Natural killer cell treated with Interleukin-12 subunit alpha and Interleukin-12 subunit beta and Interleukin-15 and Interleukin-18, amount 100 ng/mL, for 72 hours (primary cell): ENCODE measurements around the gene S100P. TPM values are rescaled to one million over a fixed set of nuclear protein-coding genes. Genes with fewer than 3 reads are reported as not detected.

Source experiments
- ATAC-seq, 2 donors: fragments of 150-1000 bp; cut with Tn5 transposase in 1 of 2; sonication (Bioruptor Pico), chemical (Tn5 transposase) in 1 of 2; 2 replicates each; pipeline ENCODE4 v1.10.0; 2021
- DNase-seq: peaks from one replicate; pipeline ENCODE4 v3.0.0; 2022; ENCODE audit warnings: low spot score
- H3K27ac Mint-ChIP-seq, 2 donors: 1 replicate in 1 of 2; 2 replicates in 1 of 2; pipeline ENCODE4 v1.8.0; 2022; ENCODE audit warnings: mixed read lengths in 2 of 2, mild to moderate bottlenecking in 1 of 2, moderate library complexity in 1 of 2
- H3K27me3 Mint-ChIP-seq, 2 donors: 1 replicate in 1 of 2; 2 replicates in 1 of 2; pipeline ENCODE4 v1.8.0; 2022; ENCODE audit warnings: mixed read lengths in 2 of 2
- H3K36me3 Mint-ChIP-seq: one replicate; pipeline ENCODE4 v1.8.0; 2022; ENCODE audit warnings: mixed read lengths
- H3K4me1 Mint-ChIP-seq, 2 donors: 1 replicate in 1 of 2; 2 replicates in 1 of 2; pipeline ENCODE4 v1.8.0; 2022; ENCODE audit warnings: low read depth in 2 of 2, mixed read lengths in 2 of 2, mild to moderate bottlenecking in 1 of 2
- H3K4me3 Mint-ChIP-seq: one replicate; pipeline ENCODE4 v1.8.0; 2022; ENCODE audit warnings: mixed read lengths
- H3K9me3 Mint-ChIP-seq: 2 replicates; pipeline ENCODE4 v1.8.0; 2022; ENCODE audit warnings: mixed read lengths
- total RNA-seq, 2 donors: library from RNA; stranded (reverse); gene quantifications; one replicate each; pipeline ENCODE4 v1.2.3, GENCODE V29; 2022

Gene S100P
- total RNA-seq, 2 donors from 2014 or later: 4.5 to 5.1 TPM

DNA sequence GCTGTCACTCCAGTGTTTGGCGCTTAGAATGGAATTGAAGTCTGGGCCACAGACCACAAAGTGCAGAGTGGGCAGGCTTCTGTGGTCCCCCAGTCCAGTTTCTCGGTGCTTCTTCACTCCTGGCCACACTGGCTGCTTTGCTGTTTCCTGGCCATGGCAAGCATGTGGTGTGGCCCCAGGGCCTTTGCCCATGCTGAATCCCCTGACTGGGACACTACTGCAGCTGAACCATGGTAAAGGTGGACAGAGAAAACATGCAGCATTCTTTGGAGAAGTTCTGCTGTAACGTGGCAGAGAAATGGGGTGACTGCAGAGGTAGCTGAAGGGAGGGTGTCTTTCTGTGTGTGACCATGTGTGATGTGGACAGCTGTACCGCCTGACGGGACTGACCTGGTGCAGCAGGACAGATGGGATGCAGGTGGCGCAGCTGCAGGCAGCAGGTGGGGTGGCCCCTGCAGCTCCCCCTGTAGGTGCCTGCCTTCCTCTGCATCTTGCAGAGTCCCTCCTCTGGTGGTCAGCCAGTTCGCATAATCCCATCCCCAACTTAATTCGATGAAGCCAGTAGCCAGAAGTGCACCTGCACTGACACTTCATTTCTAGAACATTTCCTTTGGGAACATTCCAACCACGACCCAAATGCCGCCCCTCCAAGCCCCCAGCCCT lies 13.2 kb upstream of the S100P start:
- Mint-ChIP-seq H3K36me3 (peaks cover 15% of the 10 kb centered on the region), H3K27ac (peak overlapping the region in 1 of 2 donors; percentile 41), H3K27me3 (no peaks in the 10 kb centered on the region), H3K4me1 (peaks cover 23 to 42% of the 10 kb centered on the region in 2 donors), H3K9me3 (no peaks in the 10 kb centered on the region), H3K4me3 (no peak overlapping the region)
- DNase-seq: peak; percentile 38
- no peak for ATAC-seq

GRCh38 chr4:6681191-6681590 lies 12.5 kb upstream of the S100P start:
- no peak for ATAC-seq
- no peaks in the 10 kb centered on the region for H3K27me3 Mint-ChIP-seq

GRCh38 chr4:6682862-6683590 lies 10.7 kb upstream of the S100P start:
- peak in 1 of 2 donors; percentile 8 for ATAC-seq
- DNase-seq: peak; percentile 49
- no peaks in the 10 kb centered on the region for H3K36me3 Mint-ChIP-seq
- H3K9me3 Mint-ChIP-seq: no peaks in the 10 kb centered on the region
- no peak overlapping the region for H3K27ac Mint-ChIP-seq
- H3K4me1 Mint-ChIP-seq: peaks cover 15 to 37% of the 10 kb centered on the region in 2 donors
- H3K4me3 Mint-ChIP-seq: no peak overlapping the region
- H3K27me3 Mint-ChIP-seq: no peaks in the 10 kb centered on the region

More at GRCh38 chr4:6681191-6681590, 12.5 kb upstream of the S100P start:
- no peaks in the 10 kb centered on the region for H3K9me3 Mint-ChIP-seq
- peaks cover 20 to 40% of the 10 kb centered on the region in 2 donors for H3K4me1 Mint-ChIP-seq
- H3K4me3 Mint-ChIP-seq: no peak overlapping the region
- peak overlapping the region in 1 of 2 donors; percentile 41 for H3K27ac Mint-ChIP-seq
- DNase-seq: peak; percentile 59
- peaks cover 8% of the 10 kb centered on the region for H3K36me3 Mint-ChIP-seq

- ATAC-seq: no peak
- Mint-ChIP-seq H3K27ac (no peak overlapping the region), H3K4me1 (peaks cover 31 to 50% of the 10 kb centered on the region in 2 donors), H3K4me3 (no peak overlapping the region), H3K27me3 (no peaks in the 10 kb centered on the region), H3K36me3 (no peaks in the 10 kb centered on the region), H3K9me3 (no peaks in the 10 kb centered on the region)
- DNase-seq: no peak
These were observed 9.0 kb upstream of the S100P start for GRCh38 chr4:6684656-6685055.

GRCh38 chr4:6686104-6686787 lies 7.4 kb upstream of the S100P start:
- DNase-seq (no peak), ATAC-seq (no peak)
- peaks cover 46 to 56% of the 10 kb centered on the region in 2 donors for H3K4me1 Mint-ChIP-seq
- no peak overlapping the region for H3K4me3 Mint-ChIP-seq
- no peaks in the 10 kb centered on the region for H3K36me3 Mint-ChIP-seq
- no peak overlapping the region for H3K27ac Mint-ChIP-seq
- H3K9me3 Mint-ChIP-seq: no peaks in the 10 kb centered on the region
- H3K27me3 Mint-ChIP-seq: no peaks in the 10 kb centered on the region

GRCh38 chr4:6687947-6688878 lies 5.5 kb upstream of the S100P start:
- no peaks in the 10 kb centered on the region for H3K36me3 Mint-ChIP-seq
- DNase-seq: no peak
- H3K4me3 Mint-ChIP-seq: peak overlapping the region; percentile 91
- peak overlapping the region; percentile 97 to 99 for H3K27ac Mint-ChIP-seq
- ATAC-seq: no peak
- peaks cover 57 to 59% of the 10 kb centered on the region in 2 donors for H3K4me1 Mint-ChIP-seq
- H3K9me3 Mint-ChIP-seq: no peaks in the 10 kb centered on the region
- no peaks in the 10 kb centered on the region for H3K27me3 Mint-ChIP-seq

DNA sequence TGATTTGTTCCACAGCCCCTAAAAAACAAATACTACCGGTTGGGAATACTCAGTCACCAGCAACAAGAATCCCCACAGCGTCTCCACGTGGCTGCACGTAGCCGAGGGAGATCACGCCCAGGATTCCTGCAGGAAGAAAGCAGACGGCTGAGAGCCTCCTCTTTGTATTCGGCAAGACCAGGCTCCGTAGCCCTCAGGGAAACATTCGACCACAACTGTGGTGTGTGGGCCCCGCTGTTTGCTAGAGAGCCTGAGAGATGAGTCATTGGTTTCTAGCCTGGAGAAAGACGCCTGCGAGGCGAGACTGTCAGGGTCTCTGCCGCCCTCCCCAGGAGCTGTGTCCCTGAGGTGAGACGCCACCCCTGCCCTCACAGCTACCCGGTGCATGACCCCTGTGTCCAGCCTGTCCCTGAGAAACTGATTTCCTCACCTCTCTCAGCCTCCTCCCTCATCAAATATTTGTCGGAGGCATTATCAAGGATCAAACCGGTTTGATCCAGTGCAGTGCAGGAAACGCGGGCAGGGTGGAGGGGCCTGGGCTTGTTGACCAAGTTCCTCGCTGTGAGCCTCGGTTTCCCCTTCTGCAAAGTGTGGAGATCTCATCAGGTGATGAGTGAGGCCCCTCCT lies 4.7 kb upstream of the S100P start:
- peaks cover 63 to 65% of the 10 kb centered on the region in 2 donors for H3K4me1 Mint-ChIP-seq
- H3K36me3 Mint-ChIP-seq: no peaks in the 10 kb centered on the region
- H3K9me3 Mint-ChIP-seq: no peaks in the 10 kb centered on the region
- H3K27me3 Mint-ChIP-seq: no peaks in the 10 kb centered on the region
- ATAC-seq (peak; percentile 91), DNase-seq (peak; percentile 84)
- H3K4me3 Mint-ChIP-seq: peak overlapping the region; percentile 91
- peak overlapping the region; percentile 97 to 99 for H3K27ac Mint-ChIP-seq

DNA sequence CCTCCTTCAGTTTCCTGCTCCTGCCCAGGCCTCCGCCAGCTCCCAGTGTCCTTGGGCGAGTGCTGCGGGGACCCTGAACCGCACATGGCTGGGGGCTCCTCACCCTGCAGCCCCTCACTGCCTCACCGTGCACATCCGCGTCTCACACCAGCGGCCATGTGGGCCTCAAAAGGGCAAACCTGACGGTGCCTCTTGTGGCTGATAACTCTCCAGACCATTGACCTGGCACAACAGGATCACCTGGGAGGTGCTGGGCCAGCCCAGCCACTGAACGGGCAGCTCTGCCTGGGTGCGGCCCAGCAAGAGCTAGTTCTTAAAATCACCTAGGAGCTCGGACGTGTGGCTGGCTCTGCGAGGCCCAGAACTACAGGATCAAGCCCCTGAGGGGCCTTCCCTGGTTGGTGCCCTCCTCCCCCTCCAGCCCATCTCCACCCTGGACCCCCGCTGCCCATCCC lies 4.1 kb upstream of the S100P start:
- DNase-seq (no peak), ATAC-seq (peak in 1 of 2 donors; percentile 7)
- H3K9me3 Mint-ChIP-seq: no peaks in the 10 kb centered on the region
- peaks cover 66 to 67% of the 10 kb centered on the region in 2 donors for H3K4me1 Mint-ChIP-seq
- peak overlapping the region; percentile 91 for H3K4me3 Mint-ChIP-seq
- no peaks in the 10 kb centered on the region for H3K36me3 Mint-ChIP-seq
- no peaks in the 10 kb centered on the region for H3K27me3 Mint-ChIP-seq
- peak overlapping the region; percentile 97 to 99 for H3K27ac Mint-ChIP-seq

DNA sequence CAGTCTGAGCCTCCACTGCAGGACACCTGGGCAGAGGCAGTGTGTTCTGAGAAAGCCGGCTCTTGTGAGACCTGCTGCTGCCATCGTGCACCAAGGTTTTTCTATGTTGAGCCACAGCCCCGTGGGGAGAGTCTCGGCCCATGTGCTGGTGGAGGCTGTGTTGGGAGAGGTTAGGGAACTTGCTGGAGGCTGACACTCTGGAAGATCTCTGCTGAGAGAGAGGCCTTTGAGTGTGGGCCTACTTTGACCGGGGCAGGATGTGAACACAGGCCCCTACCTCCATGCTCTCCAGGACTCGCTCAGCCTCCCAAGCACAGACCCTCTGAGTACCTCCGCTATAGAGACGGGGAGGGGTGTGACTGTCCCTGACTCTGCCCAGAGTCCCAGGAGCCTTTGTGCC lies 1.3 kb upstream of the S100P start:
- Mint-ChIP-seq H3K36me3 (no peaks in the 10 kb centered on the region), H3K4me1 (peaks cover 73 to 81% of the 10 kb centered on the region in 2 donors), H3K9me3 (no peaks in the 10 kb centered on the region), H3K27ac (peak overlapping the region; percentile 96 to 98), H3K27me3 (no peaks in the 10 kb centered on the region), H3K4me3 (peak overlapping the region; percentile 62)
- DNase-seq (no peak), ATAC-seq (no peak)

- H3K36me3 Mint-ChIP-seq: no peaks in the 10 kb centered on the region
- no peak for ATAC-seq
- peaks cover 71 to 79% of the 10 kb centered on the region in 2 donors for H3K4me1 Mint-ChIP-seq
- peak overlapping the region; percentile 62 for H3K4me3 Mint-ChIP-seq
- H3K9me3 Mint-ChIP-seq: no peaks in the 10 kb centered on the region
- H3K27me3 Mint-ChIP-seq: no peaks in the 10 kb centered on the region
- H3K27ac Mint-ChIP-seq: peak overlapping the region; percentile 96 to 98
- no peak for DNase-seq
These were observed 872 bp upstream of the S100P start for GRCh38 chr4:6692806-6693205.

DNA sequence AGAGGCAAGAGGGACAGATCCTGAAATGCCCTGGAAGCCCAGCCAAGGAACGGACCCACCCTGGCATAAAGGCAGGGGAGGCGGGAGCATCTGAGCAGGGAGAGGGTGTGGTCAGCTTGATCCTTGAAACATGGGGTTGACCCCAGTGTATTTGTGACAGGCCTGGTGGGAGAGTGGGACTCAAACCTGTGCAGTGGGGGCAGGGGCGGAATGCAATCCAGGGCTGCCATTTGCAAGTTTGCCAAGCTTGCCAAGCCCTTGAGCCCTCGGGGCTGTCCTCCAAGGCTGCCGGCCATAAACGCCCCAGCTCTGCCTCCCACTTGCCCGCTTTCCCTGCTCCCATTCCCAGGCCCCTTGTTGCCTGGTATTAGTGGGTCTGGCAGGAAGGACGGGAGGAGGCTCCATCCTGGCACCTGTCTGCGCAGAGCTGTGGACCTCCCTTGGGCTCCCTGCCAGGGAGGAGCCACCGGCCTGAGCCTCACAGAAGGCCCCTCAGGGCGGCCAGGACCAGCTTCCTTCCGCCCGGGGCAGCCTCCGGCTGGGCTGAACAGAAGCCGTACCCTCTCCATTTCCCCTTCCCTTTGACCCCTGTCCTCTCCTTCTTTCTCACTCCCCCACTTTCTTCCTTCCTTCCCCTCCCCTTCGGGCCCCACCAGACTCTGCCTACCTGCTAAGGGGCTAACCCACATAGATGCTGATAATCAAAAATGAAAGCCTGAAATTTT lies 661 bp downstream of the S100P start:
- Mint-ChIP-seq H3K27ac (peak overlapping the region; percentile 96 to 98), H3K27me3 (no peaks in the 10 kb centered on the region), H3K4me1 (peaks cover 62 to 70% of the 10 kb centered on the region in 2 donors), H3K9me3 (no peaks in the 10 kb centered on the region), H3K4me3 (peak overlapping the region; percentile 73), H3K36me3 (no peaks in the 10 kb centered on the region)
- no peak for ATAC-seq
- DNase-seq: no peak
